Panc1 (cell line): Measurements from ENCODE around the gene PITPNM2.

Source experiments
- POLR2AphosphoS5 ChIP-seq: IDR thresholded peaks from 2 replicates; pipeline ENCODE4 v1.6.1; 2012; ENCODE audit warnings: mild to moderate bottlenecking, low read depth, low read length, moderate library complexity
- REST ChIP-seq, 2 experiments: IDR thresholded peaks; 2 replicates each; pipeline ENCODE4 v1.6.1; 2011 to 2012; ENCODE audit warnings: low read depth in 2 of 2, control low read depth in 1 of 2, low read length in 1 of 2, mild to moderate bottlenecking in 1 of 2, moderate library complexity in 1 of 2; ENCODE audit not compliant: insufficient read depth in 1 of 2
- TF ChIP-seq, protein P1 (sequence below): fragments of 450-650 bp; IDR thresholded peaks from 2 replicates; pipeline ENCODE4 v1.5.1; 2017; ENCODE audit warnings: mild to moderate bottlenecking

DNA sequence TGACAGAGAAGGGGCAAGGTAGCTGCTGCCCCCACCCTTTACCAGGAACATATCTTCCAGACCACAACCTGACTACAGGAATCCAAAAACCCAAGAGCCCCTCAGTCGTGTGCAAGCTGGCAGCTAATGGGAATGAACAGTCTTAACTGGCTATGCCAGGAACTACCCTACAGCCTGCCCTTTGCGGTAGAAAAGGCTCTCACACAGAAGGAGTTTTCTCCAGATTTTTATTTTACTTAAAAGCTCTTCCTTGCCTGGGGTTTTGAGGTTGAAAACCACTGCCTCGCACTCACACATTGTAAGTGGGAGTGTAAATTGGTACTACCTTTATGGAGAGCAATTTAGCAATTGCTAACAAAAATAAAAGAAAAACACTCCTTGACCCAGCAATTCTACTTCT, 28.3 kb downstream of the PITPNM2 start:
- TF ChIP-seq, protein P1, sequence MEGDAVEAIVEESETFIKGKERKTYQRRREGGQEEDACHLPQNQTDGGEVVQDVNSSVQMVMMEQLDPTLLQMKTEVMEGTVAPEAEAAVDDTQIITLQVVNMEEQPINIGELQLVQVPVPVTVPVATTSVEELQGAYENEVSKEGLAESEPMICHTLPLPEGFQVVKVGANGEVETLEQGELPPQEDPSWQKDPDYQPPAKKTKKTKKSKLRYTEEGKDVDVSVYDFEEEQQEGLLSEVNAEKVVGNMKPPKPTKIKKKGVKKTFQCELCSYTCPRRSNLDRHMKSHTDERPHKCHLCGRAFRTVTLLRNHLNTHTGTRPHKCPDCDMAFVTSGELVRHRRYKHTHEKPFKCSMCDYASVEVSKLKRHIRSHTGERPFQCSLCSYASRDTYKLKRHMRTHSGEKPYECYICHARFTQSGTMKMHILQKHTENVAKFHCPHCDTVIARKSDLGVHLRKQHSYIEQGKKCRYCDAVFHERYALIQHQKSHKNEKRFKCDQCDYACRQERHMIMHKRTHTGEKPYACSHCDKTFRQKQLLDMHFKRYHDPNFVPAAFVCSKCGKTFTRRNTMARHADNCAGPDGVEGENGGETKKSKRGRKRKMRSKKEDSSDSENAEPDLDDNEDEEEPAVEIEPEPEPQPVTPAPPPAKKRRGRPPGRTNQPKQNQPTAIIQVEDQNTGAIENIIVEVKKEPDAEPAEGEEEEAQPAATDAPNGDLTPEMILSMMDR, result no peak
- no peak for TF ChIP-seq POLR2AphosphoS5
- TF ChIP-seq REST (IDR thresholded peaks at IDR 0.05; ENCODE audit: insufficient read depth in 1 of 2, low read depth in 2 of 2, low read length in 1 of 2), result no peak
